GM19452 (cell line): ENCODE results near the gene BPIFB3.
"Not testable (repeated sequence)": the region's sequence is repeated elsewhere in the genome, so short reads cannot be mapped to it uniquely, and the experiment has no call there.

Source experiments
- ATAC-seq: cut with Tn5 transposase; IDR thresholded peaks from one replicate; pipeline ENCODE4 v1.9.1; 2021; ENCODE audit not compliant: unreplicated experiment

BPIFB3 gene

GRCh38 chr20:33112547-33113386 is 59.1 kb downstream of the BPIFB3 start:
- ATAC-seq = no peak

GRCh38 chr20:33113387-33113908 is 59.7 kb downstream of the BPIFB3 start:
- ATAC-seq = no peak

- ATAC-seq = not testable (repeated sequence)
Observed at GRCh38 chr20:33115501-33115900, 61.8 kb downstream of the BPIFB3 start.

- no peak for ATAC-seq
Observed at GRCh38 chr20:33119725-33120720, 66.3 kb downstream of the BPIFB3 start.

- ATAC-seq = no peak
Observed at GRCh38 chr20:33120934-33121333, 67.2 kb downstream of the BPIFB3 start.

GRCh38 chr20:33122297-33122696 is 68.6 kb downstream of the BPIFB3 start:
- ATAC-seq = not testable (repeated sequence)
